Panc1 (cell line): Measurements from ENCODE around the gene STARD9.

Source experiments
- POLR2AphosphoS5 ChIP-seq: IDR thresholded peaks from 2 replicates; pipeline ENCODE4 v1.6.1; 2012; ENCODE audit warnings: mild to moderate bottlenecking, low read depth, low read length, moderate library complexity
- SIN3A ChIP-seq: IDR thresholded peaks from 2 replicates; pipeline ENCODE4 v1.6.1; 2012; ENCODE audit warnings: low read depth, mild to moderate bottlenecking, low read length, moderate library complexity, borderline replicate concordance; ENCODE audit not compliant: insufficient read depth
- TF ChIP-seq, protein P1 (sequence below): fragments of 450-650 bp; IDR thresholded peaks from 2 replicates; pipeline ENCODE4 v1.5.1; 2017; ENCODE audit warnings: mild to moderate bottlenecking
- TF ChIP-seq, protein P2 (sequence below), 2 experiments: IDR thresholded peaks; 2 replicates each; pipeline ENCODE4 v1.6.1; 2011 to 2012; ENCODE audit warnings: low read depth in 2 of 2, control low read depth in 1 of 2, low read length in 1 of 2, mild to moderate bottlenecking in 1 of 2, moderate library complexity in 1 of 2; ENCODE audit not compliant: insufficient read depth in 1 of 2

DNA sequence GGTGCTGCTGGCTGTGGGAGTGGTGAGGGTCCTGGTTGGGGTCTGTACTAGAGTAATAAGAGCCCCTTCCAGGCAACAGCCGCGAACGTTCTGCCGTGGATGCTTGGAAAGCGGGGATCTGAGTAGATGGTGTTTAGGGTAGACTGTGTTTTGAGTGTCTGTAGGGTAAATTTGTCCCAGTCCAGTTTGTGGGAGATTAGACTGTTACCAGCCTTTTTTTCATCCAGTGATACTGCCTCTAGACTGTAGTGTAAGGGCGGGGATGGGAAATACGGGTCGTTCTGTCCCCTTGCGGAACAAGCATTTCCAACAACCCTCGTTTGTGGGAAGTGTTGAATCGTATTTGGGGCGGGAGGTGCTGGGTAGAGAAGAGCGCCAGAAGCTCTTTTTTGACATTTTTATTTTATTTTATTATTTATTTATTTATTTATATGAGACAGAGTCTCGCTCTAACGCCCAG, 26.3 kb upstream of the STARD9 start:
- TF ChIP-seq, protein P1, sequence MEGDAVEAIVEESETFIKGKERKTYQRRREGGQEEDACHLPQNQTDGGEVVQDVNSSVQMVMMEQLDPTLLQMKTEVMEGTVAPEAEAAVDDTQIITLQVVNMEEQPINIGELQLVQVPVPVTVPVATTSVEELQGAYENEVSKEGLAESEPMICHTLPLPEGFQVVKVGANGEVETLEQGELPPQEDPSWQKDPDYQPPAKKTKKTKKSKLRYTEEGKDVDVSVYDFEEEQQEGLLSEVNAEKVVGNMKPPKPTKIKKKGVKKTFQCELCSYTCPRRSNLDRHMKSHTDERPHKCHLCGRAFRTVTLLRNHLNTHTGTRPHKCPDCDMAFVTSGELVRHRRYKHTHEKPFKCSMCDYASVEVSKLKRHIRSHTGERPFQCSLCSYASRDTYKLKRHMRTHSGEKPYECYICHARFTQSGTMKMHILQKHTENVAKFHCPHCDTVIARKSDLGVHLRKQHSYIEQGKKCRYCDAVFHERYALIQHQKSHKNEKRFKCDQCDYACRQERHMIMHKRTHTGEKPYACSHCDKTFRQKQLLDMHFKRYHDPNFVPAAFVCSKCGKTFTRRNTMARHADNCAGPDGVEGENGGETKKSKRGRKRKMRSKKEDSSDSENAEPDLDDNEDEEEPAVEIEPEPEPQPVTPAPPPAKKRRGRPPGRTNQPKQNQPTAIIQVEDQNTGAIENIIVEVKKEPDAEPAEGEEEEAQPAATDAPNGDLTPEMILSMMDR, result no peak
- TF ChIP-seq POLR2AphosphoS5 (no peak), SIN3A (no peak)
- TF ChIP-seq, protein P2, sequence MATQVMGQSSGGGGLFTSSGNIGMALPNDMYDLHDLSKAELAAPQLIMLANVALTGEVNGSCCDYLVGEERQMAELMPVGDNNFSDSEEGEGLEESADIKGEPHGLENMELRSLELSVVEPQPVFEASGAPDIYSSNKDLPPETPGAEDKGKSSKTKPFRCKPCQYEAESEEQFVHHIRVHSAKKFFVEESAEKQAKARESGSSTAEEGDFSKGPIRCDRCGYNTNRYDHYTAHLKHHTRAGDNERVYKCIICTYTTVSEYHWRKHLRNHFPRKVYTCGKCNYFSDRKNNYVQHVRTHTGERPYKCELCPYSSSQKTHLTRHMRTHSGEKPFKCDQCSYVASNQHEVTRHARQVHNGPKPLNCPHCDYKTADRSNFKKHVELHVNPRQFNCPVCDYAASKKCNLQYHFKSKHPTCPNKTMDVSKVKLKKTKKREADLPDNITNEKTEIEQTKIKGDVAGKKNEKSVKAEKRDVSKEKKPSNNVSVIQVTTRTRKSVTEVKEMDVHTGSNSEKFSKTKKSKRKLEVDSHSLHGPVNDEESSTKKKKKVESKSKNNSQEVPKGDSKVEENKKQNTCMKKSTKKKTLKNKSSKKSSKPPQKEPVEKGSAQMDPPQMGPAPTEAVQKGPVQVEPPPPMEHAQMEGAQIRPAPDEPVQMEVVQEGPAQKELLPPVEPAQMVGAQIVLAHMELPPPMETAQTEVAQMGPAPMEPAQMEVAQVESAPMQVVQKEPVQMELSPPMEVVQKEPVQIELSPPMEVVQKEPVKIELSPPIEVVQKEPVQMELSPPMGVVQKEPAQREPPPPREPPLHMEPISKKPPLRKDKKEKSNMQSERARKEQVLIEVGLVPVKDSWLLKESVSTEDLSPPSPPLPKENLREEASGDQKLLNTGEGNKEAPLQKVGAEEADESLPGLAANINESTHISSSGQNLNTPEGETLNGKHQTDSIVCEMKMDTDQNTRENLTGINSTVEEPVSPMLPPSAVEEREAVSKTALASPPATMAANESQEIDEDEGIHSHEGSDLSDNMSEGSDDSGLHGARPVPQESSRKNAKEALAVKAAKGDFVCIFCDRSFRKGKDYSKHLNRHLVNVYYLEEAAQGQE (IDR thresholded peaks at IDR 0.05; ENCODE audit: insufficient read depth in 1 of 2, low read depth in 2 of 2, low read length in 1 of 2), result no peak
